Pancreas (tissue), 10 donors: ENCODE data around the gene KAT2A. TPM values are rescaled to one million over a fixed set of nuclear protein-coding genes. Genes with fewer than 3 reads are reported as not detected.
A peak's percentile ranks its signal among the peaks of the same experiment; 100 is the strongest.

Source experiments
- ATAC-seq, 4 donors: fragments of 200-7000 bp; cut with Tn5 transposase; one replicate each; pipeline versions ENCODE4 v1.8.0 to v1.9.1; 2020; ENCODE audit warnings: mild to moderate bottlenecking in 4 of 4, moderate library complexity in 4 of 4
- DNase-seq, 6 donors: peaks; one replicate each; pipeline ENCODE4 v3.0.0-alpha.2; 2020
- FAIRE-seq: peaks from 2 replicates; lab custom pipeline; 2012; peaks lifted over from hg19 to GRCh38; lab: Jason Lieb, UNC
- H3K27ac ChIP-seq, 4 donors: fragments of 200-600 bp; sonication (generic); 1 replicate in 3 of 4; 2 replicates in 1 of 4; pipeline versions ENCODE4 v1.5.0 to v1.8.0; 2020
- H3K27me3 ChIP-seq, 4 donors: fragments of 200-600 bp; one replicate each; pipeline ENCODE4 v1.8.0; 2021
- H3K36me3 ChIP-seq, 3 donors: fragments of 200-600 bp; sonication (generic) in 1 of 3; one replicate each; pipeline versions ENCODE4 v1.5.0 to v1.8.0; 2020 to 2021
- H3K4me1 ChIP-seq, 3 donors: fragments of 200-600 bp; one replicate each; pipeline ENCODE4 v1.8.0; 2021
- H3K4me3 ChIP-seq, 4 donors: fragments of 200-600 bp; sonication (generic) in 2 of 4; one replicate each; pipeline versions ENCODE4 v1.5.0 to v1.8.0; 2020 to 2021
- H3K9me3 ChIP-seq, 4 donors: fragments of 200-600 bp; one replicate each; pipeline ENCODE4 v1.8.0; 2021
- CTCF ChIP-seq, 4 donors: fragments of 200-600 bp; sonication (generic) in 3 of 4; IDR thresholded peaks; one replicate each; pipeline versions ENCODE4 v1.5.0 to v1.8.0; 2021; ENCODE audit warnings: antibody characterized with exemption in 4 of 4
- WGBS, 2 donors: extraction: QIAGEN DNeasy Blood & Tissue Kit; methylation state at CpG; one replicate each; pipeline ENCODE4 v1.1.7; 2013; 5-methylcytosine and 5-hydroxymethylcytosine counted together
- intact Hi-C, 3 donors: fragments of 100-400 bp; cut with DNase I; formaldehyde crosslinking; loops; one replicate each; pipeline versions ENCODE4 v1.11.1 to v1.14.2; 2022
- polyA plus RNA-seq, 2 donors: library from polyadenylated mRNA; stranded (reverse); fragments of 200-250 nt; gene quantifications; one replicate each; pipeline ENCODE4 v1.2.3, GENCODE V29; 2013
- total RNA-seq, 6 donors: library from RNA; stranded (reverse); fragmentation: NEBNext Ultra II Directional in 4 of 6; extraction: Animal tissue kit (Norgen Biotek cat#: 25700) in 4 of 6; gene quantifications; one replicate each; pipeline versions ENCODE4 v1.2.1 to v1.2.4, GENCODE V29; 2021 to 2023
- donor health status: healthy with polysubstance abuse.
- donor health status: DM: no; HTN: no; CAD: no; lungs with moderate emphysema.
- donor health status: DM: no; HTN: no; CAD: no.
- donor health status: control.
- donor health status: control.
- donor health status: Bipolar disorder and iron deficiency.
- donor health status: DM: yes; HTN: yes; CAD: no.
- donor health status: DM: no; HTN: no; CAD: no.
- donor health status: DM: no; HTN: no; CAD: no.
- donor health status: DM: yes; HTN: yes; CAD: no.

The KAT2A gene
- total and polyA plus RNA-seq, 8 donors, result 17.5 to 158 (median 25.2) TPM

GRCh38 chr17:42072323-42073187 lies 48.6 kb downstream of the KAT2A start:
- no peak for FAIRE-seq
- TF ChIP-seq CTCF (IDR thresholded peaks at IDR 0.05), result no peak
- WGBS, 2 donors, result 14 to 21% methylated on average over 36 to 67 of the region's 67 CpGs
- Histone ChIP-seq H3K27me3 (no peaks in the 10 kb centered on the region), H3K4me1 (peaks cover 0 to 2% (median 0%) of the 10 kb centered on the region in 3 donors), H3K27ac (no peak overlapping the region), H3K4me3 (peak overlapping the region in 2 of 4 donors; percentile 34 to 46), H3K36me3 (no peaks in the 10 kb centered on the region), H3K9me3 (no peaks in the 10 kb centered on the region)
- ATAC-seq, result peak; percentile 61 to 86 (median 76)
- intact Hi-C loops, result no loop called here
- DNase-seq, result peak in 2 of 6 donors; percentile 31 to 81

- H3K4me1 ChIP-seq, result peaks cover 0 to 2% (median 0%) of the 10 kb centered on the region in 3 donors
- H3K9me3 ChIP-seq, result no peaks in the 10 kb centered on the region
- no peaks in the 10 kb centered on the region for H3K27me3 ChIP-seq
- peak overlapping the region in 1 of 4 donors; percentile 46 for H3K4me3 ChIP-seq
- no peak for TF ChIP-seq CTCF (IDR thresholded peaks at IDR 0.05)
- no peak for ATAC-seq
- WGBS, 2 donors, result 30 to 41% methylated on average over 2 to 3 of the region's 3 CpGs
- no peak for FAIRE-seq
- DNase-seq, result no peak
- intact Hi-C loops, result no loop called here
- no peak overlapping the region for H3K27ac ChIP-seq
- H3K36me3 ChIP-seq, result no peaks in the 10 kb centered on the region
These were observed 49.4 kb downstream of the KAT2A start for GRCh38 chr17:42071810-42072209.

- WGBS, 2 donors, result 73 to 85% methylated on average over 3 of the region's 3 CpGs
- Histone ChIP-seq H3K27ac (no peak overlapping the region), H3K4me1 (peaks cover 0 to 2% (median 0%) of the 10 kb centered on the region in 3 donors), H3K9me3 (no peaks in the 10 kb centered on the region), H3K4me3 (no peak overlapping the region), H3K27me3 (no peaks in the 10 kb centered on the region), H3K36me3 (no peaks in the 10 kb centered on the region)
- TF ChIP-seq CTCF (IDR thresholded peaks at IDR 0.05), result no peak
- intact Hi-C loops, result loop anchor here in 1 of 3 donors (5.0 kb wide), 1 partner anchor 33 kb away; no protein-coding TSS in a partner anchor
- DNase-seq (no peak), FAIRE-seq (no peak), ATAC-seq (no peak)
These were observed 52.2 kb downstream of the KAT2A start for GRCh38 chr17:42068979-42069378.

- WGBS, 2 donors, result 19 to 23% methylated on average over 12 of the region's 12 CpGs
- no peak for FAIRE-seq
- intact Hi-C loops, result loop anchor here in 1 of 3 donors (5.0 kb wide), 1 partner anchor 35 kb away; no protein-coding TSS in a partner anchor
These were observed 53.6 kb downstream of the KAT2A start for GRCh38 chr17:42067371-42068091.

More at GRCh38 chr17:42067371-42068091, 53.6 kb downstream of the KAT2A start:
- H3K27me3 ChIP-seq, result no peaks in the 10 kb centered on the region
- H3K27ac ChIP-seq, result no peak overlapping the region
- peaks cover 0 to 2% (median 0%) of the 10 kb centered on the region in 3 donors for H3K4me1 ChIP-seq
- no peaks in the 10 kb centered on the region for H3K9me3 ChIP-seq
- no peak overlapping the region for H3K4me3 ChIP-seq
- ATAC-seq (peak; percentile 62 to 87 (median 82)), DNase-seq (peak in 5 of 6 donors; percentile 32 to 91 (median 76))
- TF ChIP-seq CTCF (IDR thresholded peaks at IDR 0.05), result peak; percentile 84 to 90 (median 90)
- no peaks in the 10 kb centered on the region for H3K36me3 ChIP-seq
